ENCODE measurements around the gene HERC2. TPM values are rescaled to one million over a fixed set of nuclear protein-coding genes. Genes with fewer than 3 reads are reported as not detected.

Gene HERC2
- total and polyA plus RNA-seq, 4 donors: 17.9 to 76.0 (median 39.8) TPM

- Histone ChIP-seq H3K9me3 (ENCODE audit: control insufficient read depth in 4 of 4, insufficient read depth in 3 of 4, low read length in 3 of 4) (peaks cover 0 to 5% (median 0%) of the 10 kb centered on the region in 4 donors), H3K9ac (ENCODE audit: insufficient read depth in 1 of 2, low read length in 2 of 2) (no peak overlapping the region), H3K36me3 (ENCODE audit: control insufficient read depth in 4 of 4, insufficient read depth in 4 of 4, low read length in 4 of 4) (no peaks in the 10 kb centered on the region), H3K4me3 (no peak overlapping the region), H3K27ac (ENCODE audit: low read depth in 1 of 2, low read length in 1 of 2) (no peak overlapping the region), H3K27me3 (ENCODE audit: control insufficient read depth in 3 of 3, insufficient read depth in 3 of 3, low read length in 2 of 3) (peaks cover 0 to 25% (median 0%) of the 10 kb centered on the region in 3 donors), H3K4me1 (ENCODE audit: control insufficient read depth in 5 of 5, insufficient read depth in 5 of 5, low read length in 5 of 5) (peaks cover 4 to 18% (median 7%) of the 10 kb centered on the region in 5 donors)
- no peak for TF ChIP-seq CTCF (IDR thresholded peaks at IDR 0.05; ENCODE audit: control extremely low read depth, extremely low read depth)
- ATAC-seq (ENCODE audit: insufficient read depth, low FRiP score) (no peak), DNase-seq (no peak)
- WGBS, 2 donors: 95% methylated on average over 10 of the region's 10 CpGs
Measured at GRCh38 chr15:28104326-28104725, 217.7 kb downstream of the HERC2 start.

- no peaks in the 10 kb centered on the region for H3K36me3 ChIP-seq (ENCODE audit: control insufficient read depth in 4 of 4, insufficient read depth in 4 of 4, low read length in 4 of 4)
- peaks cover 4 to 20% (median 10%) of the 10 kb centered on the region in 5 donors for H3K4me1 ChIP-seq (ENCODE audit: control insufficient read depth in 5 of 5, insufficient read depth in 5 of 5, low read length in 5 of 5)
- WGBS, 2 donors: 90 to 91% methylated on average over 10 of the region's 10 CpGs
- H3K9me3 ChIP-seq (ENCODE audit: control insufficient read depth in 4 of 4, insufficient read depth in 3 of 4, low read length in 3 of 4): peaks cover 0 to 5% (median 0%) of the 10 kb centered on the region in 4 donors
- no peak overlapping the region for H3K9ac ChIP-seq (ENCODE audit: insufficient read depth in 1 of 2, low read length in 2 of 2)
- ATAC-seq (ENCODE audit: insufficient read depth, low FRiP score): no peak
- no peak overlapping the region for H3K4me3 ChIP-seq
- peaks cover 0 to 25% (median 0%) of the 10 kb centered on the region in 3 donors for H3K27me3 ChIP-seq (ENCODE audit: control insufficient read depth in 3 of 3, insufficient read depth in 3 of 3, low read length in 2 of 3)
- peak in 1 of 3 donors; percentile 7 for DNase-seq
- no peak for TF ChIP-seq CTCF (IDR thresholded peaks at IDR 0.05; ENCODE audit: control extremely low read depth, extremely low read depth)
- no peak overlapping the region for H3K27ac ChIP-seq (ENCODE audit: low read depth in 1 of 2, low read length in 1 of 2)
Measured at GRCh38 chr15:28103831-28104230, 218.1 kb downstream of the HERC2 start.

GRCh38 chr15:28101983-28102441, 220.0 kb downstream of the HERC2 start:
- Histone ChIP-seq H3K4me1 (ENCODE audit: control insufficient read depth in 5 of 5, insufficient read depth in 5 of 5, low read length in 5 of 5) (peaks cover 4 to 31% (median 8%) of the 10 kb centered on the region in 5 donors), H3K4me3 (no peak overlapping the region), H3K9ac (ENCODE audit: insufficient read depth in 1 of 2, low read length in 2 of 2) (no peak overlapping the region), H3K27ac (ENCODE audit: low read depth in 1 of 2, low read length in 1 of 2) (no peak overlapping the region), H3K36me3 (ENCODE audit: control insufficient read depth in 4 of 4, insufficient read depth in 4 of 4, low read length in 4 of 4) (no peaks in the 10 kb centered on the region), H3K27me3 (ENCODE audit: control insufficient read depth in 3 of 3, insufficient read depth in 3 of 3, low read length in 2 of 3) (peaks cover 0 to 29% (median 0%) of the 10 kb centered on the region in 3 donors), H3K9me3 (ENCODE audit: control insufficient read depth in 4 of 4, insufficient read depth in 3 of 4, low read length in 3 of 4) (peaks cover 0 to 5% (median 0%) of the 10 kb centered on the region in 4 donors)
- ATAC-seq (ENCODE audit: insufficient read depth, low FRiP score): no peak
- no peak for TF ChIP-seq CTCF (IDR thresholded peaks at IDR 0.05; ENCODE audit: control extremely low read depth, extremely low read depth)
- 73 to 83% methylated on average over 10 of the region's 10 CpGs for WGBS, 2 donors
- DNase-seq: no peak

- Histone ChIP-seq H3K27me3 (ENCODE audit: control insufficient read depth in 3 of 3, insufficient read depth in 3 of 3, low read length in 2 of 3) (peaks cover 0 to 26% (median 0%) of the 10 kb centered on the region in 3 donors), H3K36me3 (ENCODE audit: control insufficient read depth in 4 of 4, insufficient read depth in 4 of 4, low read length in 4 of 4) (no peaks in the 10 kb centered on the region), H3K27ac (ENCODE audit: low read depth in 1 of 2, low read length in 1 of 2) (no peak overlapping the region), H3K9ac (ENCODE audit: insufficient read depth in 1 of 2, low read length in 2 of 2) (no peak overlapping the region), H3K4me1 (ENCODE audit: control insufficient read depth in 5 of 5, insufficient read depth in 5 of 5, low read length in 5 of 5) (peaks cover under 1 to 34% (median 10%) of the 10 kb centered on the region in 5 donors), H3K9me3 (ENCODE audit: control insufficient read depth in 4 of 4, insufficient read depth in 3 of 4, low read length in 3 of 4) (peaks cover 0 to 5% (median 0%) of the 10 kb centered on the region in 4 donors), H3K4me3 (no peak overlapping the region)
- peak in 1 of 3 donors; percentile 9 for DNase-seq
- 82 to 84% methylated on average over 8 of the region's 8 CpGs for WGBS, 2 donors
- ATAC-seq (ENCODE audit: insufficient read depth, low FRiP score): no peak
- TF ChIP-seq CTCF (IDR thresholded peaks at IDR 0.05; ENCODE audit: control extremely low read depth, extremely low read depth): no peak
Measured at GRCh38 chr15:28101201-28101600, 220.8 kb downstream of the HERC2 start.
